PC-9 (cell line): ENCODE data around the gene COL16A1. TPM values are rescaled to one million over a fixed set of nuclear protein-coding genes. Genes with fewer than 3 reads are reported as not detected.
A peak's percentile ranks its signal among the peaks of the same experiment; 100 is the strongest.

ENCODE experiments used
- BruUV-seq: library from RNA; stranded (reverse); fragments of 400-500 nt; replicated peaks from 2 replicates; lab custom pipeline; 2021; lab: Mats Ljungman, UMichigan
- CTCF ChIA-PET: fragments of 300-600 bp; sonication (Branson Sonifier 250); formaldehyde crosslinking; loops from one replicate; lab custom pipeline; 2022; ENCODE audit warnings: antibody characterized with exemption; lab: Charles Lee
- POLR2A ChIA-PET: fragments of 300-600 bp; sonication (Branson Sonifier 250); formaldehyde crosslinking; loops from one replicate; lab custom pipeline; 2022; ENCODE audit warnings: antibody characterized with exemption; ENCODE audit not compliant: unreplicated experiment; lab: Charles Lee
- DNase-seq, 2 experiments: peaks; one replicate each; pipeline versions ENCODE4 v3.0.0 to v3.0.0-alpha.2; 2015 to 2022; ENCODE audit warnings: mixed read lengths in 1 of 2
- H2AFZ ChIP-seq: fragments of 200-600 bp; sonication (generic); 2 replicates; pipeline ENCODE4 v1.8.1; 2017; ENCODE audit warnings: antibody characterized with exemption
- H3F3A ChIP-seq: fragments of 200-600 bp; sonication (generic); 2 replicates; pipeline ENCODE4 v1.8.1; 2017; ENCODE audit warnings: antibody characterized with exemption, mild to moderate bottlenecking, low read depth; ENCODE audit not compliant: insufficient read depth
- H3K27ac ChIP-seq: fragments of 200-600 bp; sonication (generic); 2 replicates; pipeline ENCODE4 v1.6.1; 2016; ENCODE audit warnings: mixed run types
- H3K27me3 ChIP-seq: fragments of 200-600 bp; sonication (generic); 2 replicates; pipeline ENCODE4 v1.6.1; 2016; ENCODE audit warnings: low read depth, mixed run types; ENCODE audit not compliant: insufficient read depth
- H3K36me3 ChIP-seq: fragments of 200-600 bp; sonication (generic); 2 replicates; pipeline ENCODE4 v1.6.1; 2016; ENCODE audit warnings: low read depth, mixed run types
- H3K4me1 ChIP-seq: fragments of 200-600 bp; sonication (generic); replicated peaks from 2 replicates; pipeline ENCODE4 v1.6.1; 2016; ENCODE audit warnings: mixed run types; ENCODE audit not compliant: insufficient read depth
- H3K4me2 ChIP-seq: fragments of 200-600 bp; sonication (generic); 2 replicates; pipeline ENCODE4 v1.6.1; 2017; ENCODE audit warnings: mixed run types
- H3K4me3 ChIP-seq: fragments of 200-600 bp; sonication (generic); 2 replicates; pipeline ENCODE4 v1.6.1; 2016; ENCODE audit warnings: mixed run types
- H3K79me2 ChIP-seq: fragments of 200-600 bp; sonication (generic); 2 replicates; pipeline ENCODE4 v1.6.1; 2017; ENCODE audit warnings: low read depth, mixed run types
- H3K9me2 ChIP-seq: fragments of 200-600 bp; sonication (generic); 2 replicates; pipeline ENCODE4 v1.8.1; 2017; ENCODE audit warnings: mild to moderate bottlenecking; ENCODE audit not compliant: insufficient read depth
- H3K9me3 ChIP-seq: fragments of 200-600 bp; sonication (generic); 2 replicates; pipeline ENCODE4 v1.8.1; 2016; ENCODE audit warnings: low read depth; ENCODE audit not compliant: insufficient read depth
- H4K20me1 ChIP-seq: fragments of 200-600 bp; sonication (generic); 2 replicates; pipeline ENCODE4 v1.8.1; 2017; ENCODE audit not compliant: insufficient read depth
- EZH2 ChIP-seq: fragments of 200-600 bp; sonication (generic); IDR thresholded peaks from 2 replicates; pipeline ENCODE4 v1.8.0; 2017; ENCODE audit warnings: antibody characterized with exemption, low read depth
- intact Hi-C: fragments of 100-400 bp; cut with micrococcal nuclease; formaldehyde crosslinking; loops from one replicate; pipeline ENCODE4 v1.10.0; 2022; ENCODE audit not compliant: unreplicated experiment
- total RNA-seq: library from RNA; stranded (reverse); gene quantifications from 2 replicates; pipeline ENCODE4 v1.2.3, GENCODE V29; 2021
- TF ChIP-seq, protein P1 (sequence below): fragments of 200-600 bp; sonication (generic); conservative IDR thresholded peaks from 2 replicates; pipeline ENCODE4 v1.6.1; 2017; ENCODE audit warnings: mixed run types, antibody characterized with exemption, mild to moderate bottlenecking, moderate library complexity

The COL16A1 gene
- total RNA-seq, 1 experiment from 2014 or later = 4.8 TPM

DNA sequence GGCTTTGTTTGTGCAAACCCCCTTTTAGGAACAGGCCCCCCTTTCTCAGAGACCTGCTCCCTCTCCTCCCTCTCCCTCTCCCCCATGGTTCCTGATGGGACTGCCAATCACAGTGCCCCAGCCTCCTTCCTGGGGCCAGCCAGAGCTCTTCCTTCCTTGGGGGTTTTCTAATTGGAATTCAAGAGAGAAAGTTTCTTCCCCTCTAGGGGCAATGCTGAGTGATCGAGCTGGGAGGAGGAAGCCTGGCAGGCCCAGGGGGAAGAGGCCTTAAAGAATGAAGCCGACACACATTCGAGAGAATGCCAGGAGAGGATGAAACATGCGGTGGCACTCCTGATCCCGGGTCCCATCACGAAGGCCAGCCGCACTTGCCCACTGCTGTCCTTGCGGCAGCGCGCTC is 21.3 kb upstream of the COL16A1 start:
- TF ChIP-seq, protein P1, sequence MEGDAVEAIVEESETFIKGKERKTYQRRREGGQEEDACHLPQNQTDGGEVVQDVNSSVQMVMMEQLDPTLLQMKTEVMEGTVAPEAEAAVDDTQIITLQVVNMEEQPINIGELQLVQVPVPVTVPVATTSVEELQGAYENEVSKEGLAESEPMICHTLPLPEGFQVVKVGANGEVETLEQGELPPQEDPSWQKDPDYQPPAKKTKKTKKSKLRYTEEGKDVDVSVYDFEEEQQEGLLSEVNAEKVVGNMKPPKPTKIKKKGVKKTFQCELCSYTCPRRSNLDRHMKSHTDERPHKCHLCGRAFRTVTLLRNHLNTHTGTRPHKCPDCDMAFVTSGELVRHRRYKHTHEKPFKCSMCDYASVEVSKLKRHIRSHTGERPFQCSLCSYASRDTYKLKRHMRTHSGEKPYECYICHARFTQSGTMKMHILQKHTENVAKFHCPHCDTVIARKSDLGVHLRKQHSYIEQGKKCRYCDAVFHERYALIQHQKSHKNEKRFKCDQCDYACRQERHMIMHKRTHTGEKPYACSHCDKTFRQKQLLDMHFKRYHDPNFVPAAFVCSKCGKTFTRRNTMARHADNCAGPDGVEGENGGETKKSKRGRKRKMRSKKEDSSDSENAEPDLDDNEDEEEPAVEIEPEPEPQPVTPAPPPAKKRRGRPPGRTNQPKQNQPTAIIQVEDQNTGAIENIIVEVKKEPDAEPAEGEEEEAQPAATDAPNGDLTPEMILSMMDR = no peak
- TF ChIP-seq EZH2 = no peak
- H3K4me3 ChIP-seq = no peak overlapping the region
- no peaks in the 10 kb centered on the region for H3K79me2 ChIP-seq
- peaks cover 5% of the 10 kb centered on the region; the same call in 1 of the 2 replicates for H3F3A ChIP-seq
- H3K27me3 ChIP-seq = peaks cover 21% of the 10 kb centered on the region
- BruUV-seq = no TSS peak
- no peak overlapping the region for H2AFZ ChIP-seq
- no peak for DNase-seq
- no peak overlapping the region for H3K4me2 ChIP-seq
- H3K27ac ChIP-seq = no peak overlapping the region
- H3K4me1 ChIP-seq = no peaks in the 10 kb centered on the region
- no peaks in the 10 kb centered on the region for H3K9me2 ChIP-seq
- H3K9me3 ChIP-seq = no peaks in the 10 kb centered on the region
- H3K36me3 ChIP-seq = no peaks in the 10 kb centered on the region
- H4K20me1 ChIP-seq = peaks cover 6% of the 10 kb centered on the region; the same call in 1 of the 2 replicates
- intact Hi-C loops = no loop called here
- ChIA-PET CTCF (no interaction called here), POLR2A (interaction anchor here (0.5 to 0.7 kb wide), 2 partner anchors 296 to 1532 kb away, joined by 10 to 11 read pairs; no protein-coding TSS in a partner anchor)

DNA sequence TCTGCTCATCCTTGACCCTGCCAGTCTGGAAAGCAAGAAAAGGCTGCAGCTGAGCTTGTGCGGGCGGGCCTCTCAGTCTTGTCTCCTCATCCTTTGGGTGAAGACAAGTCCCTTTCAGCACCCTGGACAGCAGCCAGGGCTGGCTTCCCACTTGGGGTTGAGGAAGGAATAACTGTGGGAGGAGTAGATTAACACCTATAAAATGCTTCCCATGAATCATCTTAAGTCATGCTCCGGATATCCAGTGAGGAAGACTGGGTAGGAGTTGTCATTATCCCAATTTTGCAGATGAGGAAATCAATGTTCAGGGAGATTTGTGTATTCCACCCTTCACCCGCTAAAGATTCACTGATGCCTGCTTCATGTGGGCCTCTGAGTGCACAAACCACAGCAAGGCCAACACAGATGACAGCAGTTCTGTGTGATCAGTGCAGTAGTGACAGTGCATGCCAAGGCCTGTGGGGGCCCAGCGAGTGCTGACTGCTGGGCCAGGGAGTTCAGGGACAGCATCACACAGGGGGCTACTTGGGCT is 20.1 kb upstream of the COL16A1 start:
- CTCF ChIA-PET = no interaction called here
- Histone ChIP-seq H3K4me3 (no peak overlapping the region), H3K4me2 (no peak overlapping the region), H3K27ac (no peak overlapping the region), H3K9me3 (no peaks in the 10 kb centered on the region), H4K20me1 (peaks cover 6% of the 10 kb centered on the region; the same call in 1 of the 2 replicates), H2AFZ (no peak overlapping the region), H3K9me2 (no peaks in the 10 kb centered on the region), H3K4me1 (no peaks in the 10 kb centered on the region), H3K79me2 (no peaks in the 10 kb centered on the region), H3F3A (peaks cover 5% of the 10 kb centered on the region; the same call in 1 of the 2 replicates), H3K27me3 (peaks cover 27% of the 10 kb centered on the region), H3K36me3 (no peaks in the 10 kb centered on the region)
- intact Hi-C loops = no loop called here
- POLR2A ChIA-PET = no interaction called here
- TF ChIP-seq, protein P1 = no peak
- TF ChIP-seq EZH2 = no peak
- no TSS peak for BruUV-seq
- peak; percentile 62 to 81 for DNase-seq

DNA sequence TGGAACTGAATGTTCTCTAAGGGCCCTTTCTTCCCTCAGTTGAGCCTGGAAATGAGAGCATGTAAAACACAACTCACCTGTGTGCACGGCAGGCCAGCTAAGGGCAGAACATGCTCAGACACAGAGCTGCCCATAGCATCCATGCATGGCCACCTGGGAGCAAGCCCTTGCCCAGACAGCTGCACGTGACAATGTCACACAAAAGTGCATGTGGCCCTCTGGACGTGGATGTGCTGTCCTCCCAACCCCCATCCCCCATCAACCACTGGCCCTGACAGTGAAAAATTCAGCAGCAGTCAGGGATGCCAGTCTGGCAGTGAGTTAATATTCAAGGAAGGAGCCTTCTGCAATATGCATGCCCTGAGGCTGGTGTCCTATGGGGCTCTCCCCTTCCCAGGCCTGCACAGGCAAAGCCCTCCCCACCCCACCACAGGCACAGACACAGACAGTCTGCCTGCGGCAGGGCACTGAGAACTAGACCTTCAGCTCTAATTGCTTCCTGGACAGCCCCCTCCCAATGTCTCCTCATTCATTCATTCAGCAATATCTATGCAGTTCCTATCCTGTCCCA is 14.6 kb upstream of the COL16A1 start:
- peaks cover 28% of the 10 kb centered on the region for H3K4me1 ChIP-seq
- H3K27ac ChIP-seq = no peak overlapping the region
- H3K4me2 ChIP-seq = no peak overlapping the region
- intact Hi-C loops = loop anchor here (5.0 to 10.0 kb wide), 3 partner anchors 44 to 534 kb away; partner anchors contain the start of gene ADGRB2
- CTCF ChIA-PET = no interaction called here
- H3K36me3 ChIP-seq = no peaks in the 10 kb centered on the region
- no peak for DNase-seq
- no peak overlapping the region for H2AFZ ChIP-seq
- no peak overlapping the region for H3K4me3 ChIP-seq
- no TSS peak for BruUV-seq
- no peaks in the 10 kb centered on the region for H3K9me3 ChIP-seq
- no peaks in the 10 kb centered on the region for H3K9me2 ChIP-seq
- no peaks in the 10 kb centered on the region for H3K79me2 ChIP-seq
- POLR2A ChIA-PET = no interaction called here
- H4K20me1 ChIP-seq = no peaks in the 10 kb centered on the region
- TF ChIP-seq EZH2 = no peak
- TF ChIP-seq, protein P1 = no peak
- peaks cover 27% of the 10 kb centered on the region for H3K27me3 ChIP-seq
- H3F3A ChIP-seq = peaks cover 22% of the 10 kb centered on the region
